H9 (cell line): Measurements from ENCODE around the gene MLLT3. TPM values are rescaled to one million over a fixed set of nuclear protein-coding genes. Genes with fewer than 3 reads are reported as not detected.

Experiments used
- DNase-seq: peaks from one replicate; pipeline ENCODE4 v3.0.0-alpha.2; 2017
- H2AFZ ChIP-seq: one replicate; pipeline ENCODE4 v1.6.1; 2013; ENCODE audit warnings: mild to moderate bottlenecking, low read length, control low read depth, moderate library complexity
- H2AK5ac ChIP-seq: 2 replicates; pipeline ENCODE4 v1.6.1; 2013; ENCODE audit warnings: low read length, control low read depth, mixed read lengths; ENCODE audit not compliant: insufficient read length
- H2BK120ac ChIP-seq: one replicate; pipeline ENCODE4 v1.6.1; 2013; ENCODE audit warnings: low read depth, mild to moderate bottlenecking, low read length, control low read depth, inconsistent platforms; ENCODE audit not compliant: poor library complexity, severe bottlenecking
- H2BK12ac ChIP-seq: 2 replicates; pipeline ENCODE4 v1.6.1; 2013; ENCODE audit warnings: low read length, control low read depth, mixed read lengths, low read depth; ENCODE audit not compliant: insufficient read length
- H2BK15ac ChIP-seq: 2 replicates; pipeline ENCODE4 v1.6.1; 2013; ENCODE audit warnings: low read depth, low read length, control low read depth
- H2BK20ac ChIP-seq: one replicate; pipeline ENCODE4 v1.6.1; 2013; ENCODE audit warnings: low read depth, mild to moderate bottlenecking, low read length, control low read depth, inconsistent platforms; ENCODE audit not compliant: poor library complexity, severe bottlenecking
- H2BK5ac ChIP-seq: 2 replicates; pipeline ENCODE4 v1.6.1; 2013; ENCODE audit warnings: low read length, control low read depth, mixed read lengths; ENCODE audit not compliant: insufficient read length
- H3K14ac ChIP-seq: 2 replicates; pipeline ENCODE4 v1.6.1; 2013; ENCODE audit warnings: low read length, control low read depth; ENCODE audit not compliant: insufficient read depth
- H3K18ac ChIP-seq: 2 replicates; pipeline ENCODE4 v1.6.1; 2013; ENCODE audit warnings: low read depth, mild to moderate bottlenecking, mixed read lengths, low read length, control low read depth; ENCODE audit not compliant: insufficient read length
- H3K23ac ChIP-seq: 2 replicates; pipeline ENCODE4 v1.6.1; 2013; ENCODE audit warnings: low read length, control low read depth, mixed read lengths, low read depth; ENCODE audit not compliant: insufficient read length
- H3K23me2 ChIP-seq: 2 replicates; pipeline ENCODE4 v1.6.1; 2013; ENCODE audit warnings: low read depth, mild to moderate bottlenecking, mixed read lengths, low read length, control low read depth; ENCODE audit not compliant: insufficient read length, poor library complexity, severe bottlenecking
- H3K27ac ChIP-seq: 2 replicates; pipeline ENCODE4 v1.5.1; 2013; ENCODE audit warnings: low read length, control low read depth, mixed read lengths, low read depth; ENCODE audit not compliant: insufficient read length
- H3K27me3 ChIP-seq: 2 replicates; pipeline ENCODE4 v1.6.1; 2013; ENCODE audit warnings: low read length, control low read depth, inconsistent platforms; ENCODE audit not compliant: insufficient read depth
- H3K4ac ChIP-seq: 2 replicates; pipeline ENCODE4 v1.6.1; 2013; ENCODE audit warnings: low read depth, mild to moderate bottlenecking, control low read depth, inconsistent platforms, low read length, moderate library complexity
- H3K4me1 ChIP-seq: 2 replicates; pipeline ENCODE4 v1.6.1; 2013; ENCODE audit warnings: low read length, control low read depth, inconsistent platforms; ENCODE audit not compliant: insufficient read depth
- H3K4me2 ChIP-seq: 2 replicates; pipeline ENCODE4 v1.6.1; 2013; ENCODE audit warnings: low read length, control low read depth, mixed read lengths; ENCODE audit not compliant: insufficient read length, insufficient read depth
- H3K56ac ChIP-seq: 2 replicates; pipeline ENCODE4 v1.6.1; 2013; ENCODE audit warnings: low read depth, mild to moderate bottlenecking, mixed read lengths, low read length, control low read depth; ENCODE audit not compliant: insufficient read length
- H3K79me1 ChIP-seq: 2 replicates; pipeline ENCODE4 v1.6.1; 2013; ENCODE audit warnings: low read depth, mild to moderate bottlenecking, moderate library complexity, low read length, control low read depth, inconsistent platforms; ENCODE audit not compliant: insufficient read depth, poor library complexity, severe bottlenecking
- H3K79me2 ChIP-seq: 2 replicates; pipeline ENCODE4 v1.6.1; 2013; ENCODE audit warnings: low read length, control low read depth, inconsistent platforms; ENCODE audit not compliant: insufficient read depth
- H3K9ac ChIP-seq: 2 replicates; pipeline ENCODE4 v1.6.1; 2013; ENCODE audit warnings: low read length, control low read depth, mixed read lengths; ENCODE audit not compliant: insufficient read length; ENCODE audit errors: extremely low read depth
- H3K9me3 ChIP-seq: one replicate; pipeline ENCODE4 v1.6.1; 2013; ENCODE audit warnings: low read depth, low read length, inconsistent platforms; ENCODE audit not compliant: control insufficient read depth
- H3T11ph ChIP-seq: one replicate; pipeline ENCODE4 v1.6.1; 2013; ENCODE audit warnings: mild to moderate bottlenecking, low read length, control low read depth, inconsistent platforms
- H4K20me1 ChIP-seq: one replicate; pipeline ENCODE4 v1.6.1; 2013; ENCODE audit not compliant: control insufficient read depth, insufficient read length, insufficient read depth
- H4K5ac ChIP-seq: 2 replicates; pipeline ENCODE4 v1.6.1; 2013; ENCODE audit warnings: low read depth, mild to moderate bottlenecking, mixed read lengths, low read length, control low read depth; ENCODE audit not compliant: insufficient read length
- H4K8ac ChIP-seq: replicated peaks from 2 replicates; pipeline ENCODE4 v1.6.1; 2013; ENCODE audit warnings: low read length, control low read depth, mixed read lengths, low read depth; ENCODE audit not compliant: insufficient read length
- H4K91ac ChIP-seq: 2 replicates; pipeline ENCODE4 v1.6.1; 2013; ENCODE audit warnings: low read depth, mild to moderate bottlenecking, moderate library complexity, mixed read lengths, low read length, control low read depth; ENCODE audit not compliant: insufficient read length
- H3K27ac Mint-ChIP-seq, 3 experiments: 2 replicates in 2 of 3; 3 replicates in 1 of 3; pipeline ENCODE4 v1.8.0; 2020 to 2021; ENCODE audit warnings: mixed read lengths in 3 of 3, mild to moderate bottlenecking in 1 of 3, moderate library complexity in 1 of 3
- H3K27me3 Mint-ChIP-seq: 2 replicates; pipeline ENCODE4 v1.8.0; 2021; ENCODE audit warnings: low read depth, mild to moderate bottlenecking, moderate library complexity, mixed read lengths
- H3K36me3 Mint-ChIP-seq, 3 experiments: 2 replicates in 2 of 3; 3 replicates in 1 of 3; pipeline ENCODE4 v1.8.0; 2020 to 2021; ENCODE audit warnings: low read depth in 3 of 3, mixed read lengths in 3 of 3; ENCODE audit not compliant: insufficient read depth in 1 of 3
- H3K4me1 Mint-ChIP-seq, 2 experiments: 2 replicates each; pipeline ENCODE4 v1.8.0; 2020; ENCODE audit warnings: mixed read lengths in 2 of 2
- H3K4me3 Mint-ChIP-seq, 2 experiments: 2 replicates in 1 of 2; 3 replicates in 1 of 2; pipeline ENCODE4 v1.8.0; 2020 to 2021; ENCODE audit warnings: mild to moderate bottlenecking in 2 of 2, mixed read lengths in 2 of 2, moderate library complexity in 1 of 2
- H3K9me3 Mint-ChIP-seq, 2 experiments: 2 replicates in 1 of 2; 3 replicates in 1 of 2; pipeline ENCODE4 v1.8.0; 2020; ENCODE audit warnings: mild to moderate bottlenecking in 2 of 2, mixed read lengths in 2 of 2, moderate library complexity in 1 of 2
- WGBS: extraction: QIAGEN DNeasy Blood & Tissue Kit; methylation state at CpG from one replicate; pipeline ENCODE4 v1.1.7; 2013; ENCODE audit warnings: missing lambda C conversion rate, low lambda C conversion rate, mixed read lengths; ENCODE audit not compliant: insufficient read length; ENCODE audit errors: extremely low coverage; 5-methylcytosine and 5-hydroxymethylcytosine counted together
- total RNA-seq: library from RNA; stranded (reverse); gene quantifications from 2 replicates; pipeline ENCODE4 v1.2.1, GENCODE V29; 2021
- TF ChIP-seq, protein P1 (sequence below): fragments of 200-600 bp; sonication (generic); conservative IDR thresholded peaks from 3 replicates; pipeline ENCODE4 v1.8.0; 2021; ENCODE audit warnings: antibody characterized with exemption, mild to moderate bottlenecking

MLLT3 gene
- total RNA-seq, 1 experiment from 2014 or later: 3.9 TPM

DNA sequence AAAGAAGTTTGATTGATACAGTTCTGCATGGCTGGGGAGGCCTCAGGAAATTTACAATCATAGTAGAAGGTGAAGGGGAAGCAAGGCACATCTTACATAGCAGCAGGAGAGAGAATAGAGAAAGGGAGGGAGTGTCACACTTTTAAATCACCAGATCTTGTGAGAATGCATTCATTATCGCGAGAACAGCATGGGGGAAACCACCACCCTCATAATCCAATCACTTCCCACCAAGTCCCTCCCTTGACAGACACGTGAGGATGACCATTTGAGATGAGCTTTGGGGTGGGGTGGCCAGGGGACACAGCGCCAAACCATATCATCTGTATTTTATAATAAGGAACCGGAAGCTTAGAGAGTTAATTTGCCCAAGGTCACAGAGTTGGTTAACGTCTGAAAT lies 48.1 kb upstream of the MLLT3 start:
- Histone ChIP-seq H4K8ac (no peak overlapping the region), H3K23me2 (no peaks in the 10 kb centered on the region), H3K79me2 (peaks cover 2% of the 10 kb centered on the region; the same call in 1 of the 2 replicates), H2BK20ac (no peak overlapping the region), H3K4me1 (no peaks in the 10 kb centered on the region; the same call in 1 of the 2 replicates), H2BK15ac (no peak overlapping the region), H3K27ac (no peak overlapping the region), H3K23ac (no peak overlapping the region), H4K20me1 (no peaks in the 10 kb centered on the region), H3K18ac (no peak overlapping the region), H2BK12ac (no peak overlapping the region), H3K56ac (no peak overlapping the region), H3K9ac (no peak overlapping the region), H3T11ph (no peak overlapping the region), H4K5ac (no peak overlapping the region), H3K27me3 (no peaks in the 10 kb centered on the region), H2BK120ac (no peak overlapping the region), H3K9me3 (no peaks in the 10 kb centered on the region), H3K79me1 (no peaks in the 10 kb centered on the region), H3K4me2 (no peak overlapping the region), H2BK5ac (no peak overlapping the region), H2AK5ac (no peak overlapping the region), H3K4ac (no peak overlapping the region), H3K14ac (no peak overlapping the region), H2AFZ (no peak overlapping the region), H4K91ac (no peak overlapping the region)
- Mint-ChIP-seq H3K36me3 (peaks cover 3 to 29% (median 12%) of the 10 kb centered on the region in 3 experiments; a peak in 6 of 7 replicates), H3K4me1 (peaks cover 32 to 40% of the 10 kb centered on the region in 2 experiments), H3K9me3 (no peaks in the 10 kb centered on the region), H3K27me3 (no peaks in the 10 kb centered on the region), H3K27ac (0 out of 7 replicates have a peak overlapping the region, but pooled peaks of 1 of the 3 experiments have one; percentile 70), H3K4me3 (no peak overlapping the region)
- no peak for DNase-seq
- WGBS: no CpG with 5 or more reads among the region's 6 CpGs
- TF ChIP-seq, protein P1, sequence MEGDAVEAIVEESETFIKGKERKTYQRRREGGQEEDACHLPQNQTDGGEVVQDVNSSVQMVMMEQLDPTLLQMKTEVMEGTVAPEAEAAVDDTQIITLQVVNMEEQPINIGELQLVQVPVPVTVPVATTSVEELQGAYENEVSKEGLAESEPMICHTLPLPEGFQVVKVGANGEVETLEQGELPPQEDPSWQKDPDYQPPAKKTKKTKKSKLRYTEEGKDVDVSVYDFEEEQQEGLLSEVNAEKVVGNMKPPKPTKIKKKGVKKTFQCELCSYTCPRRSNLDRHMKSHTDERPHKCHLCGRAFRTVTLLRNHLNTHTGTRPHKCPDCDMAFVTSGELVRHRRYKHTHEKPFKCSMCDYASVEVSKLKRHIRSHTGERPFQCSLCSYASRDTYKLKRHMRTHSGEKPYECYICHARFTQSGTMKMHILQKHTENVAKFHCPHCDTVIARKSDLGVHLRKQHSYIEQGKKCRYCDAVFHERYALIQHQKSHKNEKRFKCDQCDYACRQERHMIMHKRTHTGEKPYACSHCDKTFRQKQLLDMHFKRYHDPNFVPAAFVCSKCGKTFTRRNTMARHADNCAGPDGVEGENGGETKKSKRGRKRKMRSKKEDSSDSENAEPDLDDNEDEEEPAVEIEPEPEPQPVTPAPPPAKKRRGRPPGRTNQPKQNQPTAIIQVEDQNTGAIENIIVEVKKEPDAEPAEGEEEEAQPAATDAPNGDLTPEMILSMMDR: no peak
